HepG2 (cell line): Measurements from ENCODE around the gene FAT4. TPM values are rescaled to one million over a fixed set of nuclear protein-coding genes. Genes with fewer than 3 reads are reported as not detected.

Experiments used
- ATAD3A ChIP-seq: sonication (generic); formaldehyde crosslinking; IDR thresholded peaks from 2 replicates; pipeline ENCODE4 v1.4.0; 2020; ENCODE audit warnings: missing genetic modification reagents
- FLYWCH1 ChIP-seq: sonication (generic); formaldehyde crosslinking; IDR thresholded peaks from 2 replicates; pipeline ENCODE4 v1.8.1; 2023; ENCODE audit warnings: mild to moderate bottlenecking, missing genetic modification reagents
- KLF15 ChIP-seq: sonication (generic); formaldehyde crosslinking; IDR thresholded peaks from 2 replicates; pipeline ENCODE4 v1.8.1; 2023; ENCODE audit warnings: borderline replicate concordance, mild to moderate bottlenecking, inconsistent platforms, missing genetic modification reagents, mixed read lengths
- NFE2L1 ChIP-seq: sonication (generic); formaldehyde crosslinking; IDR thresholded peaks from 2 replicates; pipeline ENCODE4 v1.4.0; 2020; ENCODE audit warnings: missing genetic modification reagents, mild to moderate bottlenecking, borderline replicate concordance
- RXRB ChIP-seq: IDR thresholded peaks from 2 replicates; pipeline ENCODE4 v1.6.1; 2016; ENCODE audit warnings: borderline replicate concordance, missing genetic modification reagents, missing compliant biosample characterization
- STAT5B ChIP-seq: sonication (generic); formaldehyde crosslinking; IDR thresholded peaks from 2 replicates; pipeline ENCODE4 v1.4.0; 2020; ENCODE audit warnings: missing genetic modification reagents
- THAP11 ChIP-seq: IDR thresholded peaks from 2 replicates; pipeline ENCODE4 v1.6.1; 2016; ENCODE audit warnings: missing biosample characterization, missing genetic modification reagents
- TSC22D2 ChIP-seq: sonication (generic); formaldehyde crosslinking; IDR thresholded peaks from 2 replicates; pipeline ENCODE4 v1.5.1; 2020; ENCODE audit warnings: missing genetic modification reagents, mild to moderate bottlenecking, borderline replicate concordance
- ZNF382 ChIP-seq: sonication (generic); formaldehyde crosslinking; IDR thresholded peaks from 2 replicates; pipeline ENCODE4 v1.5.0; 2020; ENCODE audit warnings: missing genetic modification reagents, mild to moderate bottlenecking, borderline replicate concordance
- ZNF572 ChIP-seq: sonication (generic); formaldehyde crosslinking; IDR thresholded peaks from 2 replicates; pipeline ENCODE4 v1.5.1; 2020; ENCODE audit warnings: mild to moderate bottlenecking, missing genetic modification reagents
- ZNF709 ChIP-seq: sonication (generic); formaldehyde crosslinking; IDR thresholded peaks from 2 replicates; pipeline ENCODE4 v1.5.0; 2020; ENCODE audit warnings: mild to moderate bottlenecking, missing genetic modification reagents
- polyA plus RNA-seq, 8 experiments: library from polyadenylated mRNA; depleted of rRNA in 3 of 8; stranded (reverse) in 7 of 8; unstranded in 1 of 8; fragments of >200 nt; fragmentation: Illumina TruSeq in 4 of 8; extraction: Trizol in 4 of 8; gene quantifications; 2 replicates each; pipeline versions ENCODE4 v1.2.1 to v1.2.3, GENCODE V29; 2011 to 2016; ENCODE audit warnings: low read depth in 4 of 8, missing spikeins in 1 of 8, mixed read lengths in 1 of 8; ENCODE audit not compliant: insufficient read depth in 1 of 8
- total RNA-seq, 5 experiments: library from RNA; depleted of rRNA; stranded (reverse); fragments of >200 nt; fragmentation: Illumina TruSeq; extraction: Trizol; gene quantifications; 2 replicates each; pipeline ENCODE4 v1.2.3, GENCODE V29; 2016; ENCODE audit warnings: low read depth in 1 of 5
- TF ChIP-seq, protein P1 (sequence below): IDR thresholded peaks from 2 replicates; pipeline ENCODE4 v1.6.1; 2016; ENCODE audit warnings: missing genetic modification reagents, missing compliant biosample characterization
- TF ChIP-seq, protein P2 (sequence below): sonication (generic); formaldehyde crosslinking; IDR thresholded peaks from 2 replicates; pipeline ENCODE4 v1.5.1; 2020; ENCODE audit warnings: missing genetic modification reagents, mild to moderate bottlenecking, borderline replicate concordance
- TF ChIP-seq, protein P3 (sequence below): sonication (generic); formaldehyde crosslinking; IDR thresholded peaks from 2 replicates; pipeline ENCODE4 v1.4.0; 2020; ENCODE audit warnings: missing genetic modification reagents, mild to moderate bottlenecking, borderline replicate concordance
- TF ChIP-seq, protein P4 (sequence below): sonication (generic); formaldehyde crosslinking; IDR thresholded peaks from 2 replicates; pipeline ENCODE4 v1.8.0; 2022; ENCODE audit warnings: mild to moderate bottlenecking, missing genetic modification reagents, moderate library complexity
- TF ChIP-seq, protein P5 (sequence below): IDR thresholded peaks from 2 replicates; pipeline ENCODE4 v1.6.1; 2016

Gene FAT4
- total and polyA plus RNA-seq, 2 of the 13 experiments (the other 11 are each of a cell fraction or from before 2014, with no cell fraction given), result 0.27 to 1.2 TPM

DNA sequence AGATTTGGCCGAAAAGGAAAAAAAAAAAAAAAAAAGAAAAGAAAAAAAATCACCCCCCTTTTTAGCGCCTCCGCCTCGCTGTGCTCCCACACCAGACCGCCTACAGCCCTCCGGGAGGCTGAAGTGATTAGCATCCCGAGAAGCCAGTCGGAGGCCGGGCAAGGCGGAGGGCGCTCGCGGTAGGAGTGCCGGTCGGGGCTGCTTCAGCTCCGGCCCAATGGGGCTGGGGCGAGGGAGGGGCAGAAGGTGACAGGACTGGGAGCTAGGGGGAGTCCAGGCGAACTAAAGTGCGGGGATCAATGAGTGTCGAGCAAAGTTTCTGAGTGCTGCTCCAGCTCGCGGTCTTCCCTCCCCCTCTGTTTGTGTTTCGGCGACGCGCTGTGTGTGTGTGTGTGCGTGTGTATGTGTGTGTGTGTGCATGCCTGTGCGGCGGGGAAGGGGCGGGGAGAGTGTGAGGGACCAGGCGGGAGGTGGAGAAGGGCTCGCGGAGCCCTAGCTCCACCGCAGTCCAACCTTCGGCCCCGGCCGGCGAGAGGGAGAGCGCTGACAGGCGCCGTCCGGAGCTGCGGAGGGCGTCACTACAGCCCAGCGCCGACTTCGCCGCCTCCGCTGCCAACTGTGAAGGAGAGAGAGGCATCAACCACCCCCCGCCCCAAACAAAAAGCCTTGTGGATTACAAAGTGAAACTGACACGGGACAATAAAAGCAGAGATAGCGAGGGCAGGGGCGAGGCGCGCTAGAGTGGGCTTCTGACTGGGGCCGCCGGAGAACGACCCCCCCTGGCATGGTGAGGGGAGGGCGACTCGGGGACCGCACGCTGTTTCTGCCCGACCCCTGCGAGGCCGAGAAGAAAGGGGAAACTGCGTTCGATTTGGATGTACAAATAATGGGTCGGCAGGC, at the start of gene FAT4 (continued):
- TF ChIP-seq KLF15 (CRISPR knock-in tag) (no peak; the same call in 1 of the 2 replicates), THAP11 (CRISPR knock-in tag) (peak; percentile 35; the same call in 1 of the 2 replicates), NFE2L1 (no peak), TSC22D2 (CRISPR knock-in tag) (no peak), FLYWCH1 (CRISPR knock-in tag) (no peak), ZNF382 (CRISPR knock-in tag) (no peak), STAT5B (no peak), ATAD3A (CRISPR knock-in tag) (no peak), ZNF709 (CRISPR knock-in tag) (peak; percentile 68; the same call in 1 of the 2 replicates), ZNF572 (no peak), RXRB (CRISPR knock-in tag) (peak; percentile 21; the same call in 1 of the 2 replicates)
- TF ChIP-seq, protein P1, sequence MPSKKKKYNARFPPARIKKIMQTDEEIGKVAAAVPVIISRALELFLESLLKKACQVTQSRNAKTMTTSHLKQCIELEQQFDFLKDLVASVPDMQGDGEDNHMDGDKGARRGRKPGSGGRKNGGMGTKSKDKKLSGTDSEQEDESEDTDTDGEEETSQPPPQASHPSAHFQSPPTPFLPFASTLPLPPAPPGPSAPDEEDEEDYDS, result peak; percentile 58
- TF ChIP-seq, protein P2, sequence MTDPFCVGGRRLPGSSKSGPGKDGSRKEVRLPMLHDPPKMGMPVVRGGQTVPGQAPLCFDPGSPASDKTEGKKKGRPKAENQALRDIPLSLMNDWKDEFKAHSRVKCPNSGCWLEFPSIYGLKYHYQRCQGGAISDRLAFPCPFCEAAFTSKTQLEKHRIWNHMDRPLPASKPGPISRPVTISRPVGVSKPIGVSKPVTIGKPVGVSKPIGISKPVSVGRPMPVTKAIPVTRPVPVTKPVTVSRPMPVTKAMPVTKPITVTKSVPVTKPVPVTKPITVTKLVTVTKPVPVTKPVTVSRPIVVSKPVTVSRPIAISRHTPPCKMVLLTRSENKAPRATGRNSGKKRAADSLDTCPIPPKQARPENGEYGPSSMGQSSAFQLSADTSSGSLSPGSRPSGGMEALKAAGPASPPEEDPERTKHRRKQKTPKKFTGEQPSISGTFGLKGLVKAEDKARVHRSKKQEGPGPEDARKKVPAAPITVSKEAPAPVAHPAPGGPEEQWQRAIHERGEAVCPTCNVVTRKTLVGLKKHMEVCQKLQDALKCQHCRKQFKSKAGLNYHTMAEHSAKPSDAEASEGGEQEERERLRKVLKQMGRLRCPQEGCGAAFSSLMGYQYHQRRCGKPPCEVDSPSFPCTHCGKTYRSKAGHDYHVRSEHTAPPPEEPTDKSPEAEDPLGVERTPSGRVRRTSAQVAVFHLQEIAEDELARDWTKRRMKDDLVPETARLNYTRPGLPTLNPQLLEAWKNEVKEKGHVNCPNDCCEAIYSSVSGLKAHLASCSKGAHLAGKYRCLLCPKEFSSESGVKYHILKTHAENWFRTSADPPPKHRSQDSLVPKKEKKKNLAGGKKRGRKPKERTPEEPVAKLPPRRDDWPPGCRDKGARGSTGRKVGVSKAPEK (CRISPR knock-in tag), result 0 out of 2 replicates have a peak, but pooled peaks have one; percentile 70
- TF ChIP-seq, protein P3, sequence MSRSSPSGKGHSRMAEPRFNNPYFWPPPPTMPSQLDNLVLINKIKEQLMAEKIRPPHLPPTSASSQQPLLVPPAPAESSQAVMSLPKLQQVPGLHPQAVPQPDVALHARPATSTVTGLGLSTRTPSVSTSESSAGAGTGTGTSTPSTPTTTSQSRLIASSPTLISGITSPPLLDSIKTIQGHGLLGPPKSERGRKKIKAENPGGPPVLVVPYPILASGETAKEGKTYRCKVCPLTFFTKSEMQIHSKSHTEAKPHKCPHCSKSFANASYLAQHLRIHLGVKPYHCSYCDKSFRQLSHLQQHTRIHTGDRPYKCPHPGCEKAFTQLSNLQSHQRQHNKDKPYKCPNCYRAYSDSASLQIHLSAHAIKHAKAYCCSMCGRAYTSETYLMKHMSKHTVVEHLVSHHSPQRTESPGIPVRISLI, result peak; percentile 48
- TF ChIP-seq, protein P4, sequence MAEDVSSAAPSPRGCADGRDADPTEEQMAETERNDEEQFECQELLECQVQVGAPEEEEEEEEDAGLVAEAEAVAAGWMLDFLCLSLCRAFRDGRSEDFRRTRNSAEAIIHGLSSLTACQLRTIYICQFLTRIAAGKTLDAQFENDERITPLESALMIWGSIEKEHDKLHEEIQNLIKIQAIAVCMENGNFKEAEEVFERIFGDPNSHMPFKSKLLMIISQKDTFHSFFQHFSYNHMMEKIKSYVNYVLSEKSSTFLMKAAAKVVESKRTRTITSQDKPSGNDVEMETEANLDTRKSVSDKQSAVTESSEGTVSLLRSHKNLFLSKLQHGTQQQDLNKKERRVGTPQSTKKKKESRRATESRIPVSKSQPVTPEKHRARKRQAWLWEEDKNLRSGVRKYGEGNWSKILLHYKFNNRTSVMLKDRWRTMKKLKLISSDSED (CRISPR knock-in tag), result no peak
- TF ChIP-seq, protein P5, sequence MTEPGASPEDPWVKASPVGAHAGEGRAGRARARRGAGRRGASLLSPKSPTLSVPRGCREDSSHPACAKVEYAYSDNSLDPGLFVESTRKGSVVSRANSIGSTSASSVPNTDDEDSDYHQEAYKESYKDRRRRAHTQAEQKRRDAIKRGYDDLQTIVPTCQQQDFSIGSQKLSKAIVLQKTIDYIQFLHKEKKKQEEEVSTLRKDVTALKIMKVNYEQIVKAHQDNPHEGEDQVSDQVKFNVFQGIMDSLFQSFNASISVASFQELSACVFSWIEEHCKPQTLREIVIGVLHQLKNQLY, result no peak
